ENCODE results near the gene PALLD. TPM values are rescaled to one million over a fixed set of nuclear protein-coding genes. Genes with fewer than 3 reads are reported as not detected.

The PALLD gene
- total RNA-seq, 4 donors from 2014 or later = 266 to 761 (median 441) TPM

GRCh38 chr4:168900080-168900479 is 403.2 kb downstream of the PALLD start:
- H3K36me3 ChIP-seq = no peaks in the 10 kb centered on the region
- peak overlapping the region; percentile 37 to 50 for H3K27ac ChIP-seq

GRCh38 chr4:168907119-168907698 is 410.4 kb downstream of the PALLD start:
- no peak for DNase-seq
- TF ChIP-seq CTCF (IDR thresholded peaks at IDR 0.05) = no peak
- TF ChIP-seq POLR2A (IDR thresholded peaks at IDR 0.05) = no peak
- Histone ChIP-seq H3K9me3 (no peaks in the 10 kb centered on the region), H3K4me3 (no peak overlapping the region), H3K27me3 (no peaks in the 10 kb centered on the region), H3K4me1 (peaks cover 0 to 9% of the 10 kb centered on the region in 2 donors), H3K36me3 (no peaks in the 10 kb centered on the region), H3K27ac (peak overlapping the region; percentile 48 to 72)
- intact Hi-C loops (cut with DNase I; ENCODE audit: low total_unique reads) = no loop called here

More at GRCh38 chr4:168900080-168900479, 403.2 kb downstream of the PALLD start:
- Histone ChIP-seq H3K9me3 (no peaks in the 10 kb centered on the region), H3K27me3 (no peaks in the 10 kb centered on the region), H3K4me3 (no peak overlapping the region), H3K4me1 (no peaks in the 10 kb centered on the region)
- intact Hi-C loops (cut with DNase I; ENCODE audit: low total_unique reads) = no loop called here
- peak; percentile 61 to 63 for DNase-seq
- TF ChIP-seq CTCF (IDR thresholded peaks at IDR 0.05) = no peak
- no peak for TF ChIP-seq POLR2A (IDR thresholded peaks at IDR 0.05)

- peak overlapping the region; percentile 48 to 72 for H3K27ac ChIP-seq
- peaks cover 0 to 9% of the 10 kb centered on the region in 2 donors for H3K4me1 ChIP-seq
- no peak overlapping the region for H3K4me3 ChIP-seq
- no peak for DNase-seq
- no peaks in the 10 kb centered on the region for H3K9me3 ChIP-seq
- intact Hi-C loops (cut with DNase I; ENCODE audit: low total_unique reads) = no loop called here
- no peaks in the 10 kb centered on the region for H3K27me3 ChIP-seq
- H3K36me3 ChIP-seq = no peaks in the 10 kb centered on the region
- TF ChIP-seq POLR2A (IDR thresholded peaks at IDR 0.05) = no peak
- TF ChIP-seq CTCF (IDR thresholded peaks at IDR 0.05) = no peak
Observed at GRCh38 chr4:168908093-168908492, 411.2 kb downstream of the PALLD start.

- H3K27ac ChIP-seq = peak overlapping the region; percentile 48 to 72
- TF ChIP-seq CTCF (IDR thresholded peaks at IDR 0.05) (no peak), POLR2A (IDR thresholded peaks at IDR 0.05) (no peak)
Observed at GRCh38 chr4:168908851-168909273, 412.0 kb downstream of the PALLD start.

GRCh38 chr4:168914095-168914494 is 417.2 kb downstream of the PALLD start:
- H3K27me3 ChIP-seq = no peaks in the 10 kb centered on the region
- H3K9me3 ChIP-seq = no peaks in the 10 kb centered on the region
- intact Hi-C loops (cut with DNase I; ENCODE audit: low total_unique reads) = no loop called here
- DNase-seq = no peak
- H3K36me3 ChIP-seq = no peaks in the 10 kb centered on the region
- H3K27ac ChIP-seq = peak overlapping the region in 1 of 2 donors; percentile 46
- no peak overlapping the region for H3K4me3 ChIP-seq
- TF ChIP-seq POLR2A (IDR thresholded peaks at IDR 0.05) (no peak), CTCF (IDR thresholded peaks at IDR 0.05) (no peak)
- H3K4me1 ChIP-seq = no peaks in the 10 kb centered on the region

More at GRCh38 chr4:168908851-168909273, 412.0 kb downstream of the PALLD start:
- no peak for DNase-seq
- no peaks in the 10 kb centered on the region for H3K9me3 ChIP-seq
- no peak overlapping the region for H3K4me3 ChIP-seq
- no peaks in the 10 kb centered on the region for H3K27me3 ChIP-seq
- H3K4me1 ChIP-seq = peaks cover 0 to 9% of the 10 kb centered on the region in 2 donors
- H3K36me3 ChIP-seq = no peaks in the 10 kb centered on the region
- intact Hi-C loops (cut with DNase I; ENCODE audit: low total_unique reads) = no loop called here
